Aorta (tissue), 5 donors: Measurements from ENCODE around the gene KLHL26. TPM values are rescaled to one million over a fixed set of nuclear protein-coding genes. Genes with fewer than 3 reads are reported as not detected.
A peak's percentile ranks its signal among the peaks of the same experiment; 100 is the strongest.

Source experiments
- ATAC-seq: fragments of 200-7000 bp; cut with Tn5 transposase; one replicate; pipeline ENCODE4 v1.9.1; 2022; ENCODE audit warnings: moderate library complexity; ENCODE audit not compliant: low FRiP score
- DNase-seq, 2 donors: peaks; one replicate each; pipeline ENCODE4 v3.0.0-alpha.2; 2020
- H3K27ac ChIP-seq, 2 donors: one replicate each; pipeline ENCODE4 v1.5.1; 2013; ENCODE audit warnings: low read length in 2 of 2, mild to moderate bottlenecking in 2 of 2, moderate library complexity in 2 of 2, control low read depth in 1 of 2, inconsistent platforms in 1 of 2, low read depth in 1 of 2
- H3K27me3 ChIP-seq, 2 donors: one replicate each; pipeline ENCODE4 v1.6.1; 2013; ENCODE audit warnings: control low read depth in 1 of 2, low read length in 1 of 2, mild to moderate bottlenecking in 1 of 2, moderate library complexity in 1 of 2; ENCODE audit not compliant: insufficient read depth in 2 of 2, control insufficient read depth in 1 of 2
- H3K36me3 ChIP-seq, 2 donors: one replicate each; pipeline ENCODE4 v1.6.1; 2013; ENCODE audit warnings: control low read depth in 1 of 2, low read length in 1 of 2, mild to moderate bottlenecking in 1 of 2; ENCODE audit not compliant: insufficient read depth in 2 of 2, control insufficient read depth in 1 of 2
- H3K4me1 ChIP-seq, 2 donors: one replicate each; pipeline ENCODE4 v1.6.1; 2013; ENCODE audit warnings: low read length in 2 of 2, control low read depth in 1 of 2, mild to moderate bottlenecking in 1 of 2, moderate library complexity in 1 of 2; ENCODE audit not compliant: insufficient read depth in 2 of 2, control insufficient read depth in 1 of 2
- H3K4me3 ChIP-seq, 2 donors: one replicate each; pipeline ENCODE4 v1.5.1; 2013; ENCODE audit warnings: low read length in 2 of 2, control low read depth in 1 of 2, mild to moderate bottlenecking in 1 of 2
- H3K9me3 ChIP-seq: one replicate; pipeline ENCODE4 v1.6.1; 2013; ENCODE audit warnings: mild to moderate bottlenecking, low read length; ENCODE audit not compliant: control insufficient read depth
- WGBS, 2 donors: extraction: QIAGEN DNeasy Blood & Tissue Kit; methylation state at CpG; one replicate each; pipeline ENCODE4 v1.1.7; 2013; 5-methylcytosine and 5-hydroxymethylcytosine counted together
- intact Hi-C, 2 donors: fragments of 100-400 bp; cut with DNase I; formaldehyde crosslinking; loops; one replicate each; pipeline versions ENCODE4 v1.14.2 to v1.15.0; 2022
- polyA plus RNA-seq, 2 donors: library from polyadenylated mRNA; stranded (reverse); fragments of 200-250 nt; gene quantifications; one replicate each; pipeline ENCODE4 v1.2.3, GENCODE V29; 2013
- total RNA-seq, 2 donors: library from RNA; stranded (reverse); fragmentation: NEBNext Ultra II Directional; extraction: Animal tissue kit (Norgen Biotek cat#: 25700); gene quantifications; one replicate each; pipeline ENCODE4 v1.2.1, GENCODE V29; 2021
- donor health status: healthy with polysubstance abuse.
- donor health status: Bipolar disorder and iron deficiency.
- donor health status: DM: no; HTN: no; CAD: no.
- donor health status: DM: no; HTN: no; CAD: no.
- donor health status: DM: yes; HTN: yes; CAD: no.

Gene KLHL26
- total and polyA plus RNA-seq, 4 donors = 1.9 to 19.2 (median 9.6) TPM

DNA sequence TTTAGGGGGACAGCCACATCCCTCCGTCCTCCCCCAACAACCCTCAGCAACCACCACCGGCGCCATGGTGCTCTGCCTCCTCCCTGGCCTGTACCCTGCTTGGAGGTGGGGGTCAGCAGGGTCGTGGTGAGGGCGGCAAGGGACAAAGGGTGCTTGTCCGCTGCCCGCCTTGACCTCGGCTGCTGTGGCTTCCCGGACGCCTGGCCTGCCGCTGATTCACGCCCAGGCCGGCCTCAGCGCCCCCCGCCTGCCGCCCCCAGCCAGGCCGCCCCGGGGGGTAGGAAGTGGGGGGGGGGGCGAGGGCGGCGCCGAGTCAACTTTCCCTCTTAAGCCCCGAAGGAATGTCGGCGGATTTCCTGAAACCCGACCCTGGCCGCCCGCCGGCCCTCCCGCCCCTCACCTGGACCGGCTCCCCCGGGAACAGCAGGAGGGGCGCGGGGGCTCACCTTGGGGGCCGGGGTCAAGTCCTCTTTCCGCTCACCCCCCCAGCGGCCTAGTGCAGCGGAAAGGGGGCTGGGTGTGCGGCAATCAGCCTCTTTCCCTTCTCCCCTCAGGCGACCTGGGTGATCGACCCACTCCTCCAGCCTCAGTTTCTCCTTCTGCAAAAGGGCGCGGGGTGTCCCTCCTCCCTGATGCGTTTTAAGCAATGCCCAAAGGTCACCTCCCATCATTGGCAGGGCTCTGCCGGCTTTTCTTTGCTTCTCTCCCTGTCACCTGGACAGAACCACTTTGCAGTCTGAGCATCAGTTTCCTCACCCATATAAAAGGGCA lies 26.1 kb upstream of the KLHL26 start:
- no peak overlapping the region for H3K4me3 ChIP-seq
- no peaks in the 10 kb centered on the region for H3K4me1 ChIP-seq
- H3K27me3 ChIP-seq = no peaks in the 10 kb centered on the region
- no peaks in the 10 kb centered on the region for H3K9me3 ChIP-seq
- DNase-seq (no peak), ATAC-seq (no peak)
- no peaks in the 10 kb centered on the region for H3K36me3 ChIP-seq
- WGBS, 2 donors = 17 to 23% methylated on average over 26 to 45 of the region's 45 CpGs
- H3K27ac ChIP-seq = no peak overlapping the region
- intact Hi-C loops = no loop called here

DNA sequence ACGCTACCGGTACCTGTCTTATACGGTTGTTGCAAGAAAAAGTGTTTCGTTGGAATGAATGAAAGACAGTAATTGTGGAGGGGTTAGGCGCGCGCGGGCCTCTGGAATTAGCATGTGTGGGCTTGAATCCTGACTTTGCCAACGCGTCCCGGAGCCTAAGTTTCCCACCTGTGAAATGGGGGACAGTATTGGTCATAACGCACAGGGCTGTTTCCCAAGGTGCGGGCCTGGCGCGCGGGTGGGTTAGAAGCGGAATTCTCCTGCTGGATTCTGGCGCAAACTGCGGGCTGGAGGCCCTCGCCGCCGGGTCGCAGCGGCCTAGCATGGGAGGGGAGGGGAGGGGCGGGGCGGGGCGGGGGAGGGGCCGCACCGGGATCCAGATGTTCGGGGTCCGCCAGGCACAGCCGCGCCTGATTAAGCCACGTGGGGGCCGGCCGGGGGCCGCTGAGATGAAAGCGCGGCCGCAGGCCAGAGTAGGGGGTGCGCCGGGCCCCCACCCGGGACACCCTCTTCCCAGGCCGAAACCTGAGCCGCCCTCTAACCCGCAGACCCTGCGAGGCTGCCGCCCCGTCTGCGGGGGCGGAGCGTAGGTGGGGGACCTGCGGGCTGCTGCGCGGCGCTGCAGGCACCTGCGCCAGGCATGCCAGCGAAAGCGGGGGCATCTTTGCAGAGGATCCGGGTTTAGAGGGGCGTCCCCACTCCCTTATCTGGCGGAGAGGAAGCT lies 25.3 kb upstream of the KLHL26 start:
- Histone ChIP-seq H3K4me3 (no peak overlapping the region), H3K27me3 (no peaks in the 10 kb centered on the region), H3K36me3 (no peaks in the 10 kb centered on the region), H3K9me3 (no peaks in the 10 kb centered on the region), H3K27ac (no peak overlapping the region), H3K4me1 (no peaks in the 10 kb centered on the region)
- no peak for ATAC-seq
- WGBS, 2 donors = 3 to 4% methylated on average over 40 to 62 of the region's 62 CpGs
- intact Hi-C loops = no loop called here
- DNase-seq = no peak

DNA sequence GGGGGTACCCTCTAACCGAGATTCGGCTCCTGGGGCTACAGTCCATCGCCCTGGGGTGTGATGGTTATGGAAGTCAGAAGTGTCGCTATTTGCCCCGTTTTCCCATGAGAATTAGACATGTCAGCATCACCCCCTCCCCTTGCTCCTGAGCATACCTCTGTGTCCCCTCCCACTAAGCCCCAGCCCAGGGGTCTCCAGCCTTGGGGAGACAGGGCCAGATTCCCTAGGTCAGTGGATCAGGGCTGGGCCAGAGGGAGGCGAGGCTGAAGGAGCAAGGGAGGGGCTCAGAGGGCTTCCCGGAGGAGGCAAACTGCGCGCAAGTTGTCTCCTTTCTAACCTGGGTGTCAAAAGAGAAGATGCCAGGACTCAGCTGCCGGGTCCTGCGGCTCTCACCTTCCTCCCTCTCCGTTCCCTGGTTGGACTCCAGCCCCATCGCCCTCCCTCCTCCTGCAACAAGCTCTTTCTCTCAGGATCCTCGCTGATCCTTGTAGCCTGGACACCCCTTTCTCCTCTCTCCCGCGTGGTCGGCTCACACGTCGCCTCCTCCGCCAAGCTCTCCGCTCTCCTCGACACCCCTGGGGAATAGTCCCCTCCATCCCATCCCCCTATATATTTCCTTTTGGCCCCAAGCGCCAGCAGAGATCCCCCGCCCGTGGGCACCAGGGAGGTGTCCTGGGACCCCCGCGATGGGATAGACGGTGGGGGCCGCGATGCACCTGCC lies 24.6 kb upstream of the KLHL26 start:
- 1 to 2% methylated on average over 29 to 30 of the region's 30 CpGs for WGBS, 2 donors
- Histone ChIP-seq H3K4me3 (peak overlapping the region in 1 of 2 donors; percentile 10), H3K27me3 (no peaks in the 10 kb centered on the region), H3K36me3 (no peaks in the 10 kb centered on the region), H3K4me1 (no peaks in the 10 kb centered on the region), H3K27ac (no peak overlapping the region), H3K9me3 (no peaks in the 10 kb centered on the region)
- no peak for DNase-seq
- ATAC-seq = no peak
- intact Hi-C loops = no loop called here

DNA sequence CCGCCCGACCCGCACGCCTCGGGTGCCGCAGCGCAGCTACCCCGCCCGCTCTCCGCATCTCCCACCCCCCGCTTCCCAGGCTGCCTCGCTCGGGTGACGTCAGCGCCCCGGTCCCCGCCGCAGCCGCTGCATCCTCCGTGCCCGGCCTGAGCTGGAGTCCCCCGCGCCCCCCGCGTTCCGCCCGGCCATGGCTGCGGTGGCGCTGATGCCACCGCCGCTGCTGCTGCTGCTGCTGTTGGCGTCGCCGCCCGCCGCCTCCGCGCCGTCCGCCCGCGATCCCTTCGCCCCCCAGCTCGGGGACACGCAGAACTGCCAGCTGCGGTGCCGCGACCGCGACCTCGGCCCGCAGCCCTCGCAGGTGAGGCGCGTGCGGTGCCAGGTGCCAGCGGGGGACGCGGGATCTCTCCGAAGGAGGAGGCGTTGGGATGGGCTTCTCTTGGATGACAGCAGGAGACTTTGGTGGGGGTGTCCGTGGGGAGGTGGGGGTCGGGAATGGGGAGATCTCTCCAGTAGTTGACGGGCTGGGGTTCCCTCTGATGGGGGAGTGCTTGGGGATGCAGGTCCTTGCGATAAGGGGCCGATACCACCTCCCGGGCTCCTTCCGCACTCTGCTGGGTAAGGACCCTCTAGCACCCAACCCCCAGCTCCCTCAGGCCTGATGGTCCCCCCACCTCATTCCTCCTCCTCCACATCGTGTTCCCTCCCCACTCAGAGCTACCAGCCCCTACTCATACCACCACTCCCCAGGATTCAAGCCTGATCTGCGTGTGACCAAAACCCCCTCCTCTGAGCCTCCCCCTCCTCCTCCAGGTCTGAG lies 23.8 kb upstream of the KLHL26 start, which contains the start of gene TMEM59L:
TMEM59L (plus strand) TSS at position 99 of the 817 bp plus-strand sequence; CDS start at position 188, 89 bp downstream.
- DNase-seq = no peak
- intact Hi-C loops = no loop called here
- ATAC-seq = peak; percentile 5
- Histone ChIP-seq H3K4me3 (peak within 1 kb of the TSS in 1 of 2 donors; percentile 10), H3K36me3 (no peaks in the 10 kb centered on the region), H3K27me3 (no peaks in the 10 kb centered on the region), H3K9me3 (no peaks in the 10 kb centered on the region), H3K27ac (no peak within 1 kb of the TSS), H3K4me1 (no peaks in the 10 kb centered on the region)
- WGBS, 2 donors = 2 to 3% methylated on average over 69 to 70 of the region's 70 CpGs

DNA sequence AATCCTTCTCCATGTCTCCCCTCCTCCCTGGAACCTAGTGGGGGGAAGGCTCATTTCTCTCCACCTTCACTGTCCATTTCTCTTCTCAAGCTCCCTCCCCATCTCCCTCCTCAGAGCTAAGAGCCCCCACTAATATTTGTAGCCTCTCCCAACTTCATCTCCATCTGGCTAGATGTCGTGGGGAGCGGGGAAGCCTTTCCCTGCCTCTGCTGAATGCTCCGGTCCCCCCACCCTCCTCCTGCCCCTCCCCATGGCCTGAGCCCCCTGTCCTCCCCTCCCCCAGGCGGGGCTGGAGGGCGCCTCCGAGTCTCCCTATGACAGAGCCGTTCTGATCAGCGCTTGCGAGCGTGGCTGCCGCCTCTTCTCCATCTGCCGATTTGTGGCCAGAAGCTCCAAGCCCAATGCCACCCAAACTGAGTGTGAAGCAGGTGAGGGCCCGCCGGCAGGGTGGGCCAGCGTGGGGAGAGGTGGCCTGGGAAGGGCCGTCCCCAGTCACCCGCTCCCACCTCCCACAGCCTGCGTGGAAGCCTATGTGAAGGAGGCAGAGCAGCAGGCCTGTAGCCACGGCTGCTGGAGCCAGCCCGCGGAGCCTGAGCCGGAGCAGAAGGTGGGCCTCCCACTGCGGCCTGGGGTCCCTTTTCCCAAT lies 23.1 kb upstream of the KLHL26 start:
- Histone ChIP-seq H3K9me3 (no peaks in the 10 kb centered on the region), H3K4me1 (no peaks in the 10 kb centered on the region), H3K4me3 (no peak overlapping the region), H3K27ac (no peak overlapping the region), H3K27me3 (no peaks in the 10 kb centered on the region), H3K36me3 (no peaks in the 10 kb centered on the region)
- intact Hi-C loops = no loop called here
- ATAC-seq (no peak), DNase-seq (no peak)
- WGBS, 2 donors = 64 to 65% methylated on average over 23 of the region's 23 CpGs

DNA sequence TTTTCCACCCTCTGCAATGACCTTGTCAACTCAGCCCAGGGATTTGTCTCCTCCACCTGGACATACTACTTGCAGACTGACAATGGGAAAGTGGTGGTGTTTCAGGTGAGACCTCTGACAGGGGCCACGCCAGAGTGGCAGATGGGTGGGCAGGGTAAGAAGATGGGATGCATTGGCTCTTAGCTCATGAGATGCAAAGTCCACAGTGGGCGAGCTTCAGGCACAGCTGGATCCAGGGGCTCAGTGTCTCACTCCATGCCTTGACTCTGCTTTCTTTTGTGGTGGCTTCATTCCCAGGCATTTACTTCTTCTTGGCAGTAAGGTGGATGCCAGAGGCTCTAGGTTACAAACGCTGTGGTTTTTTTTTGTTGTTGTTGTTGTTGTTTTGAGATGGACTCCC lies 20.8 kb upstream of the KLHL26 start:
- intact Hi-C loops = no loop called here
- no peak overlapping the region for H3K4me3 ChIP-seq
- H3K27ac ChIP-seq = no peak overlapping the region
- WGBS, 2 donors = 90 to 93% methylated on average over 3 of the region's 3 CpGs
- H3K9me3 ChIP-seq = no peaks in the 10 kb centered on the region
- DNase-seq = no peak
- no peaks in the 10 kb centered on the region for H3K36me3 ChIP-seq
- ATAC-seq = no peak
- no peaks in the 10 kb centered on the region for H3K4me1 ChIP-seq
- no peaks in the 10 kb centered on the region for H3K27me3 ChIP-seq

DNA sequence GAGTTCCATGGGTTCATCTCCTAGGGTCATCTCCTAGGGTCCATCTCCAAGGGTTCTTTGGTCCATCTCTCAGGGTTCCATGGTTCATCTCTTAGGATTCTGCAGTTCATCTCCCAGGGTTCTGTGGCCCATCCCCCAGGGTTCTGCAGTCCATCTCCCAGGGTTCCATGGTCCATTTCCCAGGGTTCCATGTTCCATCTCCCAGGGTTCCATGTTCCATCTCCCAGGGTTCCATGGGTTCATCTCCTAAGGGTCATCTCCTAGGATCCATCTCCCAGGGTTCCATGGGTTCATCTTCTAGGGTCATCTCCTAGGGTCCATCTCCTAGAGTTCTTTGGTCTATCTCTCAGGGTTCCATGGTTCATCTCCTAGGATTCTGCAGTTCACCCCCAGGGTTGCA lies 19.3 kb upstream of the KLHL26 start:
- intact Hi-C loops = no loop called here
- Histone ChIP-seq H3K9me3 (no peaks in the 10 kb centered on the region), H3K27ac (no peak overlapping the region), H3K36me3 (no peaks in the 10 kb centered on the region), H3K4me1 (no peaks in the 10 kb centered on the region), H3K27me3 (no peaks in the 10 kb centered on the region), H3K4me3 (no peak overlapping the region)
- ATAC-seq (no peak), DNase-seq (no peak)

DNA sequence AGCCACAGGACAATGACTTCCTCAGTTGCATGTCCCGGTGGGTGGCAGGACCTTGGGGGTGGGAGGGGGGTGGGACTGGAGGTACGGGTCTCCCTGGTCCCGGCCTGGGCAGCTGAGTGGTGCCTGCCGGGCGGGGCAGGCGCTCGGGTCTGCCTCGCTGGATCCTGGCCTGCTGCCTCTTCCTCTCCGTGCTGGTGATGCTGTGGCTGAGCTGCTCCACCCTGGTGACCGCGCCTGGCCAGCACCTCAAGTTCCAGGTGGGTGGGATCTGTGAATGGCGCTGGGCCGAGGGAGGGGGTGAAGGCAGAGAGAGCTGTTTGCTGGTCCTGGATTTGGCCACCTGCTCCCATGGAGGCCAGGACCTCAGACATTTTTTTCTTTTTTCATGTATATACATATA lies 18.6 kb upstream of the KLHL26 start:
- Histone ChIP-seq H3K36me3 (no peaks in the 10 kb centered on the region), H3K4me3 (no peak overlapping the region), H3K27ac (no peak overlapping the region), H3K4me1 (no peaks in the 10 kb centered on the region), H3K27me3 (no peaks in the 10 kb centered on the region), H3K9me3 (no peaks in the 10 kb centered on the region)
- ATAC-seq (no peak), DNase-seq (no peak)
- 96 to 97% methylated on average over 12 to 13 of the region's 13 CpGs for WGBS, 2 donors
- intact Hi-C loops = no loop called here
